HG02571 (cell line): ENCODE measurements around the gene SLC6A13.
"Not testable (repeated sequence)": the region's sequence is repeated elsewhere in the genome, so short reads cannot be mapped to it uniquely, and the experiment has no call there.

Experiments
- ATAC-seq: cut with Tn5 transposase; IDR thresholded peaks from one replicate; pipeline ENCODE4 v1.9.1; 2021; ENCODE audit warnings: mild to moderate bottlenecking, moderate library complexity; ENCODE audit not compliant: unreplicated experiment

Gene SLC6A13

DNA sequence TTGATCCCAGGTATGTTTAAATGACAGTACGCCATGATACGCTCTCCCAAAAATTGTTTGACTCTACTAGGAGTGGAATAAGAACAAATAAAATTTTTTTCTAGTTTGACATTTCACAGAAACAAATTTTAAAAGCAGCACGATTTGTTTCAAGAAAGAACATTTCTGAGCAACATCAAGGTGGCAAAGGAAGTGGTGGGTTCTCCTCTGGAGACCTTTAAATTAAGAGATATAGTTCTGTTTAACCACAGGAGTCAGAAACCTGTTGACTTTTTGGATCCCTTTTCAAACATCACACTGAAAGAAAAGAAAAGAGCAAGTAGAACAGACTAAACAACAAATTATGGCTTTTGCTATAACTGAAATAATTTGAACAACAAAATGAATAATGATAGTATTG, 2.5 kb upstream of the SLC6A13 start:
- ATAC-seq, result no peak

DNA sequence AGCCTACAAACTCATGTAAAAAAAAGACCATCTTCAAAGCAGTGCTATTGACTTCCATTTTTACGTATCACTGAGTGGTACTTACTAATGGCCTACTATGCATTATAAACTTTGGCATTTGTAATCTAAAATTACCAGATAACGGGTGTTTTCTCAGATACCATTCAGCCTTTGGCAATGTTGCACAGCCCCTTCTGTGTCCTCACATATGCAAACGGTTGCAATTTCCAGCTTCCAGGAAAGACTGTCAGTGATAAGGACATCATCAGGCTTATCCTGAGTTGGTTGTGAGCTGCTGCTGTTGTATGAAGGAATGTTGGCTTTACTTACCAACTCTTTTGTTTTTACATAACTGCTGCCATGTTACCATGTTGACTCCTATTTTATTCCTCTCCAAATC, 1.6 kb upstream of the SLC6A13 start:
- no peak for ATAC-seq

DNA sequence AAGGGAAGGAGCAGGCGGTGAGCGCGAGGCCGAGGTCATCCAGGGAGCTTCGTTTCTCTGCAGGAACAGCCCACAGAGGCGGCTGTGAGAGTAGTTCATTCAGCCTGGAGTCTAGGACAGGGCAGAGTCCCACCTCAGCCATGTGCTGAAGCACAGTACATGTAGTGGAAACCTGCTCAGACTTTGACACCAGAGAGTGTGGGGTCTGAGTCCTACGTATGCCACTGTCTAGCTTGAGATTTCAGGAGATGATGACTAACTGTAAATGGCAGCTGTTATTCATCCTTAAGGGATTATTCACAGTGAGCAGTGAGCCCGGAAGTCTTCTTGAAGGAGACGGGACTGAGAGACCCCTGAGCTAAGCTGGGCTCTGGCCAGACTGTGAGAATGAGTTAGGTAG, 938 bp upstream of the SLC6A13 start:
- ATAC-seq, result no peak

GRCh38 chr12:262113-262512, 523 bp downstream of the SLC6A13 start:
- no peak for ATAC-seq

GRCh38 chr12:257521-258321, 4.9 kb downstream of the SLC6A13 start:
- no peak for ATAC-seq

GRCh38 chr12:256958-257357, 5.7 kb downstream of the SLC6A13 start:
- ATAC-seq, result no peak

DNA sequence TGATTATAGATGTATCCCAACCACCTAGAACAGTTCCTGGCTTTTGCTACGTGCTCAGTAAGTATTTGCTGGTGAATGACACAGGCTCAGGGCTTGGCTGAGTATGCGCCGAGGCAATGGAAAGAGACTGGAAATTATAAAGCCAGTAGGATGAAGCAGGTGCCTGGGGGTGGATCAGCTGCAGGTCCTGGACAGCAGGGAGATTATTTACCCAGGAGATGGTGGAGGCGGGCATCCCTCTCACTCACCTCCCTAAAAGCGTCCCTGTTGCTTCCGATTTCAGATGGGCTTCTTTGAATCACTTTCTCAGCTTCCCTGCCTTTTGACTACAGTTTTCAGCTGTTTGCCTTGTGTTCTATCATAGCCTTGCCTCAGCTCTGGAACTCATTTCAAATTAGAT, 6.4 kb downstream of the SLC6A13 start:
- no peak for ATAC-seq

GRCh38 chr12:254912-255311, 7.7 kb downstream of the SLC6A13 start:
- no peak for ATAC-seq

DNA sequence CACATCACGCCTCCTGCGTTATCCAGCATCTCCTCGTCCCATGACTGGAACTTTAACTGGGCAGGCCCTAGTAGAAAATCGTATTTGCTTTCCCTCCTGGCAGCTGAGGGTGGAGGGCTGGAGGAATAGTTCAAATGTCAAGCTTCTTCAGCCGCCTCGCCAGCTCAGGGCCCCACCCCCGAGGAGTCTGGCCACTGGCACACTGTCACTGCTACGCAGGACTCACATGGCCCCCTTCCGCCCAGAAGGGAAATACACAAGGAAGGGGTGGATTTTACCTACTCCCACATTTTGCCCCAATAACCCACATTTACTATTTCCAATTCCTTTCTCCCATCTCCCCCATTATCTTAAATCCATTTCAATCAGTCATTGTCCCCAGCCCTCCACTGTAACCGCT, 8.6 kb downstream of the SLC6A13 start:
- ATAC-seq, result no peak

- no peak for ATAC-seq
Observed at GRCh38 chr12:253116-253831, 9.4 kb downstream of the SLC6A13 start.

DNA sequence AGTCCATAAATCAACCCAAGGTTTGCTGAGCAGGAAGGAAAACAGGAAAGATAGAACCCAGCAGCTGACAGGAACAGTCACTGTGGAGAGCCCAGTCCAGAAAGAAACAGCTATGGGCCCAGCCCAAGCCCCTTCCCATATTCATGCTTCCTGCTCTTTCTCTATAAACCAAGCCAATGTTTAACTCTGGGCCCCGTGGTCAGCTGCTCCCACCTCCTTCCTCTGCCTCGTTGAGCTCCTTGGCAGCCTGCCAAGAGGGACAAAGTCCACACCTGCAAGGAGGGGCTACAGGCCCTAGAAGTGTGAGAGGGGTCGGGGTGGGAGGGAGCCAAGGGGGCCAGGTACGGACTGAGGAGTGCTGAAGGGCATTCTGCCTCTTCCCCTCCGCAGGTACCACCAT, 10.0 kb downstream of the SLC6A13 start:
- ATAC-seq, result no peak

DNA sequence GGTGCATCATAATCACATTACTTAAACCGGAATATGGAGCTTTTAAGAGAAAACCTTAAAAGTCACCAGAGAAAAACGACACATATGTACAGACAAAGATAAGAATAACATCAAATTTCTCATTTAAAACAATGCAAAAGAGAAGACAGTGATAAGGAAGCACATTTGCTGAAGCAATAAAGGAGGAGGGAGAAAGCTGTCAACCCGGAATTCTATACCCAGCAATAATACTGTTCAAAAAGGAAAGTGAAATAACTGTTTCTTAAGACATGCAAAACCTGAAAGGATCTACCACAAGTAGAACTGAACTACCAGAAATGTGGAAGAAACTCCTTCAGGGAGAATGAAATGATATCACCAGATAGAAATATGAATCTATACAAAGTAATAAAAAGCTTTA, 15.4 kb downstream of the SLC6A13 start:
- ATAC-seq, result no peak

DNA sequence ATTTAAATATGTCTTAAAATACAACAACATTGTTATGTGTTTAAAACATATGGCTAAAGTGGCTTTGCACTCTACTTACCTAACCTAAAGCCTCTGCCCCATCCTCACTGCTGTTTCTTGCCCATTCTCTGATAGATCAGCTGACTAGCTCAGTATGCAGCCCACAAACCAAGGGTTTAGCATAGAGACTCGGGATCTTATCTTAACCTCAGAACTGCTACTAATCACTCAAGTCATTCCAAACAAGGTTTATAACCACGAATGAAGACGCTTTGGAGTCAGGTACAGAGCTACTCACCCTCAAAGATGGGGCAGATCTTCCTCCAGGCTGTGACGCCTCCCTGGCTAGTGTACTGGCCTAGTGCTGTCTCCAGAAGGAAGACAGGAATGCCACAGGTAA, 19.3 kb downstream of the SLC6A13 start:
- ATAC-seq, result no peak

DNA sequence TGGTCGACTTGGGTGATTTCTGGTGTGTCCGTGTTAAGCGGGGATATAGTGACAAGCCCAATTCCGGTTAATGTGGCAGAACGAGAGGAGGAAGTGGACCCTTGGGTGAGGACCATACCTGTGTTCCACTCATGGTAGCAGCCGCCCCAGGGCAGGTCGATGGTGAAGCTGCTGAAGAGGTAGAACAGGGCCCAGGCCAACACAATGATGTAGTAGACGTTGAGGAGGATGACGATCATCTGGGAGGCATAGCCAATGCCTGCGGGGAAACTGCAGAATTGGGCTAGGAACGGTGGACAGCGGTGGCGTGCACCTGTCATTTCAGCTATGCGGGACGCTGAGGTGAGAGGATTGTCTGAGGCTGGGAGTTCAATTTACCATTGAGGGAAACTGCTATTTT, 20.1 kb downstream of the SLC6A13 start:
- ATAC-seq, result no peak

GRCh38 chr12:241266-241665, 21.4 kb downstream of the SLC6A13 start:
- ATAC-seq, result no peak

DNA sequence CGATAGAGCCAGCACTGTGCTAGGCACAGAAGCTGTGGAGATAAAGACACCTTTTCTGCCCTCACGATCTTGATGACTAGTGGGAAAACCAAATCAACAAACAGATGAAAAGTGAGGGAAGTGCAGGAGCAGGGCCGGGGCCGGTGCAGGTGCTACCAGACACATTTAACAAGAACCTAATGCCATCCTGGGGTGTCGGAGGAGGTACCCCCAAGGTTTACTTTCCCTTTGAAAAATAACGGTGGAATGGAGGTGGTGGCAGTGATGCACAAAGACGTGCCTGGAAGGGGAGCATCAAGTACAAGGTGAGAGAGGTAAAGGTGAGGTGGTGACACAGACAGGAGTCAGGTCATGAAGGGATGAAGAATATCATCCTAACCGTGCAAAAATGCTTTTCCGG, 22.1 kb downstream of the SLC6A13 start:
- ATAC-seq, result no peak

- ATAC-seq, result no peak
Observed at GRCh38 chr12:238736-239398, 23.8 kb downstream of the SLC6A13 start.

- no peak for ATAC-seq
Observed at GRCh38 chr12:238116-238515, 24.5 kb downstream of the SLC6A13 start.

DNA sequence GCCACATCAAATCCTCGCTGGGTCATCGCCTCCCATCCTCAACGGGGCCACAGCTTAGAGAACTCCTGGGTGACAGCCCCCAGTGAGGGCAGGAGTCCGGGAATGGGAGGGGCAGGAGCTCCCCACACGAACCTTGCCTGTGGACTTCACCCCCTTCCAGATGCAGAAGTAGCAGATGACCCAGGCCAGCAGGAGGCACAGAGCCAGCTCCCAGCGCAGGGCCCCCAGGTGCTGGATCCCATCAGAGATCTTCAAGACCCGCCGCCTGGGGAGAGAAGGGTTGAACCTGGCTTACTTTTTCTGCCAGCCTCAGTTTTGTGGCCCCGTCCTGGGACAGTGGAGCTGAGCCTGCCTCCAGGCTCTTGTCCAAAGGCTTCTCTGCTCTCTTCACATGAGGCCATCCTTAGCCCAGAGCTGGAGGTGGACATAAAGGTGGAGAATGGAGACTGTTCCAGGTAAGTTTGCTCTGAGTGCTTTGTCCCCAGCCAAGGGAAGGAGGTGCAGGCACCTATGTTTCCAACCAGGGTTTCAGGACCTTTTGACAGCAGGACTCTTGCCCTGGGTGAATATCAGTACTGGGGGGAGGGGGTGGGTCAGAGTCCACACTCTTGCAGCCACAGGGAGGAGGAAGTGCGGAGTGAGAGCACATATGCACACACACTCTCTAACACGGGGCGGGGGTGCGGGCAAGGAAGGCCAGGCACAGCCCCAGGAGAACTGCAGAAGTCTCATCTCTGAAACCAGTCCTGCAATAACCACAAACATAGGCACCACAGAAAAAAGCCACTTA, 25.4 kb downstream of the SLC6A13 start:
- no peak for ATAC-seq

DNA sequence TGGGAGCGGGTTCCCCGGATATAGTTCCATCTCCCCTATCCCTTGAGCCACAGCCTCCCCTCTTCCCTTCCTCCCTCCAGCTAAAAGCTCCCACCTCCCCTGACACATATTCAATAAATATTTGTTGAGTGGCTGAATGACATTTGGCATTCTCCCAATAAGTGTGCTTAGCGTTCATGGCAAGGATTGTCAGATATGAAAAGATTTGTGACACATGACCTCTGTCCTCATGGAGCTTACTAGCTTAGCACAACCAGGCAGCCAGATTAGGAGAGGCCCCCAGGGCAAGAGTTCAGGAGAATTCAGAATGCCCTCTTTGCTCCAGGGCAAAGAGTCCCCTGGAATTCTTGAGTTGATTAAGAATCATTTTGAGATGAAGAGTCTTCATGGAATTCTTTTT, 26.2 kb downstream of the SLC6A13 start:
- no peak for ATAC-seq

DNA sequence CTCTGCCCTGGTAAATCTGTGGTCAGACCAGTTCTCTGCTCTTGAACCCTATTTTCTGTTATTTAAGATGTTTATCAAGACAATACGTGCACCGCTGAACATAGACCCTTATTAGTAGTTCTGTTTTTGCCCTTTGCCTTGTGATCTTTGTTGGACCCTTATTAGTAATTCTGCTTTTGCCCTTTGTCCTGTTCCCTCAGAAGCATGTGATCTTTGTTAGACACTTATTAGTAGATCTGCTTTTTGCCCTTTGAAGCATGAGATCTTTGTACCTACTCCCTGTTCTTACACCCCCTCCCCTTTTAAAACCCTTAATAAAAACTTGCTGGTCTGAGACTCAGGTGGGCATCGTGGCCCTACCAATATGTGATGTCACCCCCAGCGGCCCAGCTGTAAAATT, 26.7 kb downstream of the SLC6A13 start:
- not testable (repeated sequence) for ATAC-seq
